ENCODE results near the gene JPT2.

Gene JPT2

DNA sequence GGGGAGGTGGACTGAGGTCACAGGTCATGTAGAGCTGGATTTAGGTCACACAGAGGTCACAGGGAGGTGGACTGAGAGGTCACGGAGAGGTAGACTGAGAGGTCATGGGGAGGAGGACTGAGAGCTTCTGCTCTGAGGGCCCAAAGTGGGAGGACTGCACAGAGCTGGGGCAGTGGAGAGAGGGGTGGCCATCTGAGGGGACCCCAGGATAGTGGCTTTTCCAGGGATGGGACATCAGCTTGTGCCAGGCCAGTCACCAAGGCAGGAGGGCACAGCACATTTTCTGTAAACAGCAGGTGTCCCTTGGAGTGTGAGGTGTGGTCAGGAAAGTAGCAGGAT lies 26.1 kb upstream of the JPT2 start:
- DNase-seq (ENCODE audit: low read depth) = no peak

GRCh38 chr16:1653023-1653422 lies 25.1 kb upstream of the JPT2 start:
- DNase-seq (ENCODE audit: low read depth) = no peak

DNA sequence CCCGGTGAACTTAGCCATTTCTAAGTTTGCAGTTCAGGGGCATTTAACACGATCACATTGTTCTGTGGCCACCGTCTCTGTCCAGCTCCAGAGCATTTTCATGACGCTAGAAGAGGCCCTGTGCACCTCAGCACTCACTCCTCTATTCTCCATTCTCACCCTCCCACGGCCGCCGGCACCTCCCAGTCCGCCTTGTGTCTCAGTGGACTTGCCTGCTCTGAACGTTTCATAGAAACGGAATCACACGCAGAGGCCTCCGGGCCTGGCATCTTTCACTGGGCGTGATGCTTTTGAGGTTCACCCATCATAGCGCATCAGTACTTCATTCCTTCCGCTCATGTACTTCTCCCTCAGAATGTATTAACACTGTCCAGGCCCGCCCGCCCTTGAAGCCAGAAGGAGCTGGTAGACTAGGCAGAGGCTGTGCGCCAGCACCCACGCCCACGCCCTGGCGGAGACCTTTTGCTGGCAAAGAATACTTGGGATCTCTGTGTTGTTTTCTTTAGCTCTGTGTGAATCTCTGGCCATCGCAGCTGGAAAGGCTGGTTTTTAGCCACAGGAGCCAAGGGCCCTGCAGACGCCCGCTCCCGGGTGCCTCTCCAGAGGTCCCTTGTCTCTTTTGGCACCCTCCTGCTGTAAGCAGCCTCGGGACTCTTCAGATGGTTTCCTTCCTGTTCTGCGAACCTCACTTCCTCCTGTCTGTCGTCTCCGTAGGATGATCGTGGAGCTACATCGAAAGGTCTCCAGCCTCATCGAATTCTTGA lies 23.4 kb upstream of the JPT2 start:
- no peak for DNase-seq (ENCODE audit: low read depth)

- no peak for DNase-seq (ENCODE audit: low read depth)
Observed at GRCh38 chr16:1655269-1655807, 22.7 kb upstream of the JPT2 start.

- DNase-seq (ENCODE audit: low read depth) = no peak
Observed at GRCh38 chr16:1655909-1656807, 21.9 kb upstream of the JPT2 start.

- DNase-seq (ENCODE audit: low read depth) = no peak
Observed at GRCh38 chr16:1656808-1657617, 21.1 kb upstream of the JPT2 start.

DNA sequence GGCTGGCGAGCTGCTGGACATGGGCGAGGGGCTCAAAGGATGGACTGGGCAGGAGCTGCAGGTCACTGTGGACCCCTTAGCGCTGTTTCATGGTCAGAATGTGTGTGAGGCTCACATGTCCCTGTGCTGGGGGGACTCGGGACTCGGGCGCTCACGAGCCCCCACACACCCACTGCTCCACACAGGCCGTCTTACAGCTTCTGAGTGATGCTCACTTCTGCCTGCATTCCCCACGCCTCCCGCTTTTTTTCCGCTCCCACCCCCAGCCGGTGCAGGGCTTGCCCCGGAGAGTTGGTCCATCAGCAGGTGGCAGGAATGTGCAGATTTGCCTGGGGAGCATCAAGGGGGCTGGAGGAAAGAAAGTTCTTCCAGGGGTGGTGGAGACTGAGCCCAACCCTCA lies 20.2 kb upstream of the JPT2 start:
- DNase-seq (ENCODE audit: low read depth) = no peak

GRCh38 chr16:1659031-1659430 lies 19.0 kb upstream of the JPT2 start:
- DNase-seq (ENCODE audit: low read depth) = no peak

GRCh38 chr16:1661826-1662225 lies 16.3 kb upstream of the JPT2 start:
- no peak for DNase-seq (ENCODE audit: low read depth)

DNA sequence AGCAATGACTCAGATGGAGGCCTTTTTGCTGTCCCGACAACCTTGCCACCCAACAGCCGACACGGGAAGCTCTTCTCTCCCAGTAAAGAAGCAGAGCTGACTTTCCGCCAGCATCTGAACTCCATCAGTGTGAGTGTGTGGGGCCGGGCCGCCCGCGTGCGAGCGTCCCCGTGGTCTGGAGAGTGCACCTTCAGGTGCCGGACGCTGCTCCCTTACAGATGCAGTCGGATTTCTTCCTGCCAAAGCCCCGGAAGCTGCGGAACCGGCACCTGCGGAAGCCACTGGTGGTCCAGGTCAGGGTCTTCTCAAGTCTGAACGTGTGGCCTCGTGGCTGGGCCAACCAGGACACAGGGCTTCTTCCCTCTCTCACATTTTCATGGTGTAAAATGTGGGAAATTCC lies 15.5 kb upstream of the JPT2 start:
- DNase-seq (ENCODE audit: low read depth) = no peak

- no peak for DNase-seq (ENCODE audit: low read depth)
Observed at GRCh38 chr16:1665829-1666228, 12.2 kb upstream of the JPT2 start.

GRCh38 chr16:1666316-1666715 lies 11.8 kb upstream of the JPT2 start:
- no peak for DNase-seq (ENCODE audit: low read depth)

- no peak for DNase-seq (ENCODE audit: low read depth)
Observed at GRCh38 chr16:1667271-1667670, 10.8 kb upstream of the JPT2 start.

GRCh38 chr16:1667916-1668315 lies 10.2 kb upstream of the JPT2 start:
- DNase-seq (ENCODE audit: low read depth) = no peak

DNA sequence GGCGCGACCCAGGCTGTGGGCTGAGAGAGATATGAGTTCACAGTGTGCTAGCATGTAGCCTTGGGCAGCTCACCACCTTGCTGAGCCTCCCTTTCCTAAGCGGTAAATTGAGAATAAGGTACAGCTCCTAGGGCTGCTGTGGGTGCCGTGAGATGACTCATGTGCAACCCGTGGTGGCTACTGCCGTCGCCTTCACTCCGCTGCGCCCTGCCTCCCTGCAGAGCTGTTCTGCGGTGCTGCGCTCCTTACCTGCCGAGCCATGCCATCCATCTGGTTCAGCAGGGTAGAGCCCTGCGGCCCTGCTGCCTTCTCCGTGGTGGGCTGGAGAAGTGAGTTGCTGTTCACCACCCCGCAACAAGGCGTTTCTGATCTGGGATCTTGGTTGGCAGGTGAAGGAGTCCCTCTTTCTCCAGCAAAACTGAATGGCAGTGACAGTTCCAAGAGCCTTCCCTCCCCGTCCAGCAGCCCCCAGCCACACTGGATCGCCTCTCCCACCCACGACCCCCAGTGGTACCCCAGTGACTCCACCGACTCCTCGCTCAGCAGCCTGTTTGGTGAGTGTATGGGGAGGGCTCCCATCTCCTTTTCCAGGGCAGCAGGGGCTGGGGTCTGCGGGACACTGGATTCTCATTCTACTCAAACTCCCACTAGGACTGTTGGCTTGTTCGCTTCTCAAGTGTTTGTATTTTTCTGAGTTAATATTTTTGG lies 9.3 kb upstream of the JPT2 start:
- DNase-seq (ENCODE audit: low read depth) = no peak

DNA sequence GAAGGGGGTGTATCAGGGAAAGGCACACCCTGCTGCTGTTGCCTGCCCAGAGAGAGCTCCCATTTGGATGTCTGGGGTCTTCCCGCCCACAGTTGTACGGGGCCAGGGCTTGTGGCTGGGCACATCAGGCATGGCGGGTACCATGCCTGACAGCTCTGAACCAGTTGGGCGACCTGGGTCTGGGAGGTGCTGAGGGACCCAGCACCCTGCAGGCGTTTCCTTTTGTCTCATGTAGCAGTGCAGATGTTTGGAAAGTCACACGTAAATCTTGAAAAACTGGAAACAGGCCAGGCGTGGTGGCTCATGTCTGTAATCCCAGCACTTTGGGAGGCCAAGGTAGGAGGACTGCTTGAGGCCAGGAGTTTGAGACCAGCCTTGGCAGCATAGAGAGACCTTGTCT lies 8.4 kb upstream of the JPT2 start:
- DNase-seq (ENCODE audit: low read depth) = no peak

- DNase-seq (ENCODE audit: low read depth) = no peak
Observed at GRCh38 chr16:1670371-1670770, 7.7 kb upstream of the JPT2 start.

DNA sequence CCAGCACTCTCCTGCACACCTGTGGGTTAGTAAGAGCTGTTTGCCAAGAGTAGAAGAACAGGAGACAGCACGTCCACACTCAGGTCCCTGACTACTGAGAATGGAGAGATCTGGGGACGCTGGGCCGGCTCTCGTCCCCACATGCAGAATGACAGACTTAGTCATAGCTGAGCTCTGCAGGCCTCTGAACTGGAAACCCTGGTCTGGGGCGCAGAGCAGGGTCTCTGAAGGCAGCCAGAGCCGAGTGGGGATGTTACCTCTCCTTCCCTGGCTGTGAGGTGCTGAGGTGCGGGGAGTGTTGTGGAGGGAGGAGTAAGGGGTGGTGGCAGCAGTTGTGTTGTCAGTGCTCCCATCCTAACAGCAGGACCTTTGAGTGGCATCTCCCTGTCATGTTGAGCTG lies 7.2 kb upstream of the JPT2 start:
- no peak for DNase-seq (ENCODE audit: low read depth)

DNA sequence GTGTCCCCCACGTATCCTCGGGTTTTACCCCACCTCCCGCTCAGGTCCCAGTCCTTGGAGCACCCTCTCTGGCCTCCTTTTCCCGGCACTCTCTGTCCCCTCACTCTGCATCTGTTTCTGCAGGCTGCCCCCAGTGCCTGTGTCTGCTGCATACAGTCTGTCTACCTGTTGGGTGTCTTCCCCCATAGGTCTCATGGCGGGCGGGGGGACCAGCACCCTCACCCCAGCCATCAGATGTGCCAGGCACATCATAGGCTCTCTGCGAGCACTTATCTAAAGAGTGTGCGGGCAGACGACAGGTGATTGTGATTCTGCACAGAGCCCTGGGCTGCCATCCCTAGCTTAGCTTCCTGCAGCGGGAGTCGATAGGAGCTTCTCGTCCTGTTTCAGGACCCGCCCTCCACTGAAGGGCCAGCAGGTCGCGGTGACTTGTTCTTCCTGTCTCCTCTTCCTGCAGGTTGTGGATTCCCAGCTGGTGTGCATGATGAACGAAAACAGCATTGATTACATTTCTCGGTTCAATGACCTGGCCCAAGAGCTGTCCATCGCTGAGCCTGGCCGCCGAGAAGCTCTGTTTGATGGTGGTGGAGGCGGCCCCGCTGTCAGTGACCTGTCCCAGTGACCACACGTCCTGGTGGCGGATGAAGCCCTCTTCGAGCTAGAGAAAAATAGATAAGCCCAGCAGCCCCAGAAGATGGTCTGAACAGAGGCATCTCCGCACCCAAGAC lies 4.5 kb upstream of the JPT2 start:
- DNase-seq (ENCODE audit: low read depth) = no peak

GRCh38 chr16:1674306-1674705 lies 3.8 kb upstream of the JPT2 start:
- no peak for DNase-seq (ENCODE audit: low read depth)
